ENCODE data around the gene NFKBIL1. TPM values are rescaled to one million over a fixed set of nuclear protein-coding genes. Genes with fewer than 3 reads are reported as not detected.

NFKBIL1 gene
- total RNA-seq, 3 donors from 2014 or later (not counting 1 experiment from before 2014, with no cell fraction given) = 8.1 to 10.9 (median 10.7) TPM

DNA sequence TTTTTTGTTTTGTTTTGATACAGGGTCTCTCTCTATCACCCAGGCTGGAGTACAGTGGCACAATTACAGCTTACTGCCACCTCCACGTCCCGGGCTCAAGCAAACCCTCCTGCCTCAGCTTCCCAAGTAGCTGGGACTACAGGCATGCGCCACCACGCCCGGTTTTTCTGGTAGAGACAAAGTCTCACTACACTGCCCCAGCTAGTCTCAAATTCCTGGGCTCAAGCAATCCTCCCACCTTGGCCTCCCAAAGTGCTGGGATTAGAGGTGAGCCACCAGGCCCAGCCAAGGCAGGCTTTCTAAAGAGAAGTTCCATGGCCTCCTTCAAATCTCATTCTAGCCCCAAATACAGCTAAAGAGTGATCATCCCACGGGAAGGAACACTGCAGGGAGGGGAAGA lies 13.4 kb upstream of the NFKBIL1 start:
- H3K4me3 Mint-ChIP-seq = no peak overlapping the region
- H3K4me3 ChIP-seq (ENCODE audit: low read length) = no peak overlapping the region
- WGBS (ENCODE audit: insufficient coverage) = 95% methylated on average over 6 of the region's 6 CpGs
- H3K4me1 ChIP-seq (ENCODE audit: control insufficient read depth, insufficient read depth, low read length) = peaks cover 5% of the 10 kb centered on the region
- no peak for ATAC-seq
- DNase-seq = no peak
- H3K36me3 ChIP-seq (ENCODE audit: control insufficient read depth, insufficient read depth, low read length) = peaks cover 88% of the 10 kb centered on the region
- no peaks in the 10 kb centered on the region for H3K27me3 Mint-ChIP-seq (ENCODE audit: low read depth in 2 of 2)
- no peak overlapping the region for H3K27ac Mint-ChIP-seq
- intact Hi-C loops (cut with micrococcal nuclease) = no loop called here
- H3K27ac ChIP-seq (ENCODE audit: low read length) = no peak overlapping the region
- H3K9me3 ChIP-seq (ENCODE audit: control insufficient read depth, insufficient read depth, low read length) = no peaks in the 10 kb centered on the region
- peaks cover 24% of the 10 kb centered on the region for H3K36me3 Mint-ChIP-seq
- TF ChIP-seq, protein P1, sequence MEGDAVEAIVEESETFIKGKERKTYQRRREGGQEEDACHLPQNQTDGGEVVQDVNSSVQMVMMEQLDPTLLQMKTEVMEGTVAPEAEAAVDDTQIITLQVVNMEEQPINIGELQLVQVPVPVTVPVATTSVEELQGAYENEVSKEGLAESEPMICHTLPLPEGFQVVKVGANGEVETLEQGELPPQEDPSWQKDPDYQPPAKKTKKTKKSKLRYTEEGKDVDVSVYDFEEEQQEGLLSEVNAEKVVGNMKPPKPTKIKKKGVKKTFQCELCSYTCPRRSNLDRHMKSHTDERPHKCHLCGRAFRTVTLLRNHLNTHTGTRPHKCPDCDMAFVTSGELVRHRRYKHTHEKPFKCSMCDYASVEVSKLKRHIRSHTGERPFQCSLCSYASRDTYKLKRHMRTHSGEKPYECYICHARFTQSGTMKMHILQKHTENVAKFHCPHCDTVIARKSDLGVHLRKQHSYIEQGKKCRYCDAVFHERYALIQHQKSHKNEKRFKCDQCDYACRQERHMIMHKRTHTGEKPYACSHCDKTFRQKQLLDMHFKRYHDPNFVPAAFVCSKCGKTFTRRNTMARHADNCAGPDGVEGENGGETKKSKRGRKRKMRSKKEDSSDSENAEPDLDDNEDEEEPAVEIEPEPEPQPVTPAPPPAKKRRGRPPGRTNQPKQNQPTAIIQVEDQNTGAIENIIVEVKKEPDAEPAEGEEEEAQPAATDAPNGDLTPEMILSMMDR (IDR thresholded peaks at IDR 0.05) = no peak
- peaks cover 32 to 45% of the 10 kb centered on the region in 2 donors for H3K4me1 Mint-ChIP-seq
- H3K27me3 ChIP-seq (ENCODE audit: control insufficient read depth, insufficient read depth, low read length) = no peaks in the 10 kb centered on the region
- no peaks in the 10 kb centered on the region for H3K9me3 Mint-ChIP-seq

DNA sequence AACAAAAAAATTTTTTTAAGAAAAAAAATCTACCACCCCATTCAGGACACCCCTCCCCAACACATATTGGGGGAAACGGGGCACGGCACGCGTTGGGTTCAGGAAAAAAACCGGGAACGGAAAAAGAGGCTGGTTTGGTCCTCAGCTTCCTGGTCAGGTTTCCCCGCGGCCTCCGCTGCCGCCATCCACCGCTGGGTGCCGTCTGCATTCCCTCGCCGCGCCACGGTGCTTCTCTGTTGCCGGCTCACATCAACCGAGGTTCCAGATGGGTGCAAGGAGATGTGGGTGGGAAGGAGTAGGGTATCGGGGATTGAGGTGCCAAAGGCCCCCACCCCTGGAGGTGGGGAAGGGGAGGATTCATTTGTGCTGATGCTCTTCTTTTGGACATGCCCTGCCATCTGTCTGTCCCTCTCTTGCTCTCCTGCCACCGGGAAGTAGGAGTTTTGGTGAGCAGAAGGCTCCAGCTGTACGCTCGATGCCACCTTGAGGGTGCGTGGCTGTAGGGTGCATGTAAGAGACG lies 12.8 kb upstream of the NFKBIL1 start:
- no peak overlapping the region for H3K27ac ChIP-seq (ENCODE audit: low read length)
- intact Hi-C loops (cut with micrococcal nuclease) = no loop called here
- TF ChIP-seq, protein P1 (IDR thresholded peaks at IDR 0.05) = no peak
- Mint-ChIP-seq H3K36me3 (peaks cover 27% of the 10 kb centered on the region), H3K4me3 (no peak overlapping the region), H3K27ac (no peak overlapping the region), H3K9me3 (no peaks in the 10 kb centered on the region), H3K4me1 (peaks cover 38 to 50% of the 10 kb centered on the region in 2 donors), H3K27me3 (ENCODE audit: low read depth in 2 of 2) (no peaks in the 10 kb centered on the region)
- H3K36me3 ChIP-seq (ENCODE audit: control insufficient read depth, insufficient read depth, low read length) = peaks cover 91% of the 10 kb centered on the region
- WGBS (ENCODE audit: insufficient coverage) = 94% methylated on average over 24 of the region's 24 CpGs
- H3K9me3 ChIP-seq (ENCODE audit: control insufficient read depth, insufficient read depth, low read length) = no peaks in the 10 kb centered on the region
- H3K4me1 ChIP-seq (ENCODE audit: control insufficient read depth, insufficient read depth, low read length) = peaks cover 10% of the 10 kb centered on the region
- no peak for DNase-seq
- no peak overlapping the region for H3K4me3 ChIP-seq (ENCODE audit: low read length)
- H3K27me3 ChIP-seq (ENCODE audit: control insufficient read depth, insufficient read depth, low read length) = no peaks in the 10 kb centered on the region
- no peak for ATAC-seq

DNA sequence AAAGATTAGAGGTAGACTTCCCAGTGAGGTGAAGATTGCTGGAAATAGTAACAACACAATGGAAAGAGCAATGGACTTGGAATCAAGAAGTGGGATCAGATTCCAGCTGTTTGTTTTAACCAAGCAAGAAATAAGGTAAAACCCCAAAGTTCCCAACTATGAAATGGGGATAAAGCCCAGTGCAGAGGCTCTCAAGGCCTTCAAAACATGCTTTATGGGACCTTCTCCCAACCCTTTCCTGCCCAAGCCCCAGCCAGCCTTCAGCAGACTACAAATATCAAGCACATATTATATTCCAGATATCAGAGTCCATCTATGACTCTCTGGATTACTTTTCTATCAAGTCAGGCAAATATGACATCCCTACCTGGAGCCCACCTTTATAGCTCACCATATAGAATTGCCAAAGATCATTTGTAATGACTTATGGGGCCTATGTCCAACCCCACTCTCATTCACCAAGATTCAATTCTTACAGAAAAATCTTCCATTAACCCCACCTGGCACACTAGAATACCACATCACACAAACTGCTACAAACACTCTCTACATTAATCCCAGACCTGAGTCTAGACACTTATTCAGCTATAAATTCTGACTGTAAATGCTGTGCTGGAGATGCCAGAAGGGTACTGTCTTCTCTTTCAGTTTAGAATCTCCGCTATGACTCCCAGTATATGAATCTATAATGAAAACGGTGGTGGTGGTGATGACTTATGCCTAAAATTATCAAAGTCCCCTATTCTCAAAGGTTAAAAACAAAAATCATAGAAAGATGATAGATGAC lies 11.7 kb upstream of the NFKBIL1 start:
- Histone ChIP-seq H3K27me3 (ENCODE audit: control insufficient read depth, insufficient read depth, low read length) (no peaks in the 10 kb centered on the region), H3K4me1 (ENCODE audit: control insufficient read depth, insufficient read depth, low read length) (peaks cover 21% of the 10 kb centered on the region), H3K9me3 (ENCODE audit: control insufficient read depth, insufficient read depth, low read length) (no peaks in the 10 kb centered on the region), H3K36me3 (ENCODE audit: control insufficient read depth, insufficient read depth, low read length) (peaks cover 88% of the 10 kb centered on the region), H3K4me3 (ENCODE audit: low read length) (no peak overlapping the region), H3K27ac (ENCODE audit: low read length) (no peak overlapping the region)
- Mint-ChIP-seq H3K27ac (peak overlapping the region in 1 of 2 donors; percentile 58), H3K9me3 (no peaks in the 10 kb centered on the region), H3K4me1 (peaks cover 46 to 54% of the 10 kb centered on the region in 2 donors), H3K27me3 (ENCODE audit: low read depth in 2 of 2) (no peaks in the 10 kb centered on the region), H3K4me3 (no peak overlapping the region), H3K36me3 (peaks cover 30% of the 10 kb centered on the region)
- TF ChIP-seq, protein P1 (IDR thresholded peaks at IDR 0.05) = no peak
- ATAC-seq (no peak), DNase-seq (no peak)
- intact Hi-C loops (cut with micrococcal nuclease) = no loop called here
- no CpG with 5 or more reads among the region's 2 CpGs for WGBS (ENCODE audit: insufficient coverage)

Data from natural killer cell (primary cell).